IPS-18a (cell line): Measurements from ENCODE around the gene RNASE11.
"Not testable (repeated sequence)": the region's sequence is repeated elsewhere in the genome, so short reads cannot be mapped to it uniquely, and the experiment has no call there.

ENCODE experiments used
- H3K27ac ChIP-seq: one replicate; pipeline ENCODE4 v1.5.1; 2013; ENCODE audit warnings: low read length
- H3K27me3 ChIP-seq: one replicate; pipeline ENCODE4 v1.6.1; 2013; ENCODE audit warnings: mild to moderate bottlenecking, low read length; ENCODE audit not compliant: control insufficient read depth, insufficient read depth
- H3K36me3 ChIP-seq: one replicate; pipeline ENCODE4 v1.6.1; 2013; ENCODE audit warnings: low read depth, low read length; ENCODE audit not compliant: control insufficient read depth
- H3K4me1 ChIP-seq: one replicate; pipeline ENCODE4 v1.6.1; 2013; ENCODE audit warnings: low read depth, low read length; ENCODE audit not compliant: control insufficient read depth
- H3K4me3 ChIP-seq: one replicate; pipeline ENCODE4 v1.5.1; 2013; ENCODE audit warnings: low read length
- H3K9ac ChIP-seq: one replicate; pipeline ENCODE4 v1.6.1; 2013; ENCODE audit warnings: mild to moderate bottlenecking, low read length, moderate library complexity
- H3K9me3 ChIP-seq: one replicate; pipeline ENCODE4 v1.6.1; 2013; ENCODE audit warnings: low read depth, low read length; ENCODE audit not compliant: control insufficient read depth

Gene RNASE11

DNA sequence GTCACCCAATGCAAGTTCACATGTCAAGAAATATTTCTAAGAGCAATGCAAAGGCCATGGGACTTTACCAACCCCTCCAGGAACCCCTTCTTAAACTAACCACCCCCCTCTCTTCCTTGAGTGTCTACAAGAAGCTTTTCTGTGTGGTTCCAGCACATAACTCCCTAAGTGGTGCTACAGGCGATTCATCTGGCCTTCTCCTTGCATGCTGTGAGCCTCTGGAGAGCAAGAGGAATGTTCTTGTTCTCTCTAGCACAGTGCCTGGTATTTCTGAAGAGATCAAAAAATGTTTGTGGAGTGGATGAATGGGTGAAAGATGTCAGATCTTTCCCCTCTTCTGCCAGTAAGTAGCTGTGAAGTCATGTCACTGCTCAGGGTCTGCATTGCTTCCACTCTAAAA lies 9.3 kb upstream of the RNASE11 start:
- Histone ChIP-seq H3K36me3 (no peaks in the 10 kb centered on the region), H3K27me3 (no peaks in the 10 kb centered on the region), H3K4me3 (no peak overlapping the region)

DNA sequence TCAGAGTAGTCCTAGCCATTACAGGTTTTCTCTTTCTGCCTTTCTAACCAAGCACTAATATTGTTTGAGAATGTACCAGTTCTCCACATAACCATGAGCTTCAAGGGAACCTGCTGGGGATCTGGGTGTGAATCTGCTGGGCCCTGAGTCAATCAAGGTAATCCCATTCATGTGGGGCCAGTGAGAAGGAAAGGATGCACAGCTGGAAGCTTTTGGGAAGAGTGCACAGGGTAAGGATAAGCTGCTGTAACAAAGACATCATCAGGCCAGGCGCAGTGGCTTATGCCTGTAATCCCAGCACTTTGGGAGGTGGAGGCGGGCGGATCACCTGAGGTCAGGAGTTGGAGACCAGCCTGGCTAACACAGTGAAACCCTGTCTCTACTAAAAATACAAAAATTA lies 7.9 kb upstream of the RNASE11 start:
- not testable (repeated sequence) for H3K27me3 ChIP-seq, H3K36me3 ChIP-seq, H3K9me3 ChIP-seq, H3K27ac ChIP-seq, H3K9ac ChIP-seq, H3K4me1 ChIP-seq, H3K4me3 ChIP-seq

More for the DNA sequence above, 9.3 kb upstream of the RNASE11 start:
- H3K9ac ChIP-seq, result no peak overlapping the region
- H3K9me3 ChIP-seq, result no peaks in the 10 kb centered on the region
- no peaks in the 10 kb centered on the region for H3K4me1 ChIP-seq
- no peak overlapping the region for H3K27ac ChIP-seq

DNA sequence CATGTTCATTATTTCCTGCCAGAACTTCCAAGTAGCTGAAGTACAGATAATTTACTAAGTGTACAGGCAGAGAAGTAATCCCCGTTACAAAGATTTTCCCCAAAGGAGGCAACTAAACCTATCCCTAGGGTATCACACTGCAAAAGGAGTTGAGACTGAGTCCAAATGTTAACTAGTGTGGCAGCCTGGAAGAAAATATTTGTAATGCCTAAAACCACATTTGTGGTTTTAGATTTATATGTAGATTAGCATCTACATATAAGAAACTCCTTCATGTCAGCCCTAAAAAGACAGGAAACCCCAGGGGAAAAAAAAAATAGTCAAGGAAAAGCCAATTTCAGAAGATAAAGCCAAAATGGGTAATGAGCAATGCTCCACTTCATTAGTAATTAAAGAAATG lies 4.8 kb upstream of the RNASE11 start:
- Histone ChIP-seq H3K4me1 (no peaks in the 10 kb centered on the region), H3K4me3 (no peak overlapping the region), H3K27me3 (no peaks in the 10 kb centered on the region), H3K9ac (no peak overlapping the region), H3K9me3 (no peaks in the 10 kb centered on the region), H3K27ac (no peak overlapping the region), H3K36me3 (no peaks in the 10 kb centered on the region)

DNA sequence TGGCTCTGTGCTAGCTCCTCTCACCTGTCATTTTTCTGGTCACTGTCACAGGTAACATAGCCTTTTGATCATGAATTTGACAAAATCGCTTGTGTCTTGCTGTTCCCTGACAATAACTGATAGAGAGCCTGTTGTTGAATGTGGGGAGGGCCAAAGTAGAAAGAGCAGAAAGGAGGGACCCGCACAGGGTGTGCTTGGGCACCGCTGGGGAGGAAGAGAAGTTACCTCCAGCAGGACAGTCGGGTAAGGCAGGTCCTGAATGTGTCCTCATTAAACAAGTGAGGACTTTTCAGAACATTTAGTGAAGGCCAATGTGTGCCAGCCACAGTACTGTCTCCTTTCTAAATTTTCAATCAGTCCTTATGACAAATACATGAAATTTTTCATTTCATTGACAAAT lies 3.4 kb upstream of the RNASE11 start, which contains the start of gene RNASE12:
RNASE12 (minus strand) TSS at position 142 of the 400 bp plus-strand sequence. CDS start 653 bp downstream, outside the sequence.
- H3K9me3 ChIP-seq, result no peaks in the 10 kb centered on the region
- no peak within 1 kb of the TSS for H3K9ac ChIP-seq

DNA sequence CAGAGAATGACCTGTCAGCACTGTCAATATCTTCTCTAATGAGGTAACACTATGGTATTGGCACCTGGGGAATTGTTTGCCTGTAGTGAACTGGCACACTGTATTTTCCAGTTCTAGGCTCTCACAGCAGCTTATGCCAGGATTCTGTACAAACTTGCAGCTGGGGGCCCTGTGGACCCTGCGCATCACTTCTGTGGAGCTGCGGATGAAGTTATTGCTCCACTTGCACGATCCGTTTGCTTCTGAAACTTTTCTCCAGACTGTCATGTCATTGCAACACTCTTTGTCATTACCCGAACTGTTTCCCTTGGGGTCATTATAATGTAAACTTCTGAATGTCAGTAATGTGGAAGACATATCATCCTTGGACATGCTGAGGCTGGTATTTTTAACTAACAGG lies 3.9 kb downstream of the RNASE11 start:
- no peaks in the 10 kb centered on the region for H3K9me3 ChIP-seq
- H3K9ac ChIP-seq, result no peak overlapping the region
- peaks cover 32% of the 10 kb centered on the region for H3K4me1 ChIP-seq
- H3K27me3 ChIP-seq, result no peaks in the 10 kb centered on the region
- H3K27ac ChIP-seq, result no peak overlapping the region
- no peaks in the 10 kb centered on the region for H3K36me3 ChIP-seq
- no peak overlapping the region for H3K4me3 ChIP-seq

More for the DNA sequence above, 3.4 kb upstream of the RNASE11 start, which contains the start of gene RNASE12:
- Histone ChIP-seq H3K36me3 (no peaks in the 10 kb centered on the region), H3K27me3 (no peaks in the 10 kb centered on the region), H3K4me1 (no peaks in the 10 kb centered on the region), H3K27ac (no peak within 1 kb of the TSS), H3K4me3 (no peak within 1 kb of the TSS)

DNA sequence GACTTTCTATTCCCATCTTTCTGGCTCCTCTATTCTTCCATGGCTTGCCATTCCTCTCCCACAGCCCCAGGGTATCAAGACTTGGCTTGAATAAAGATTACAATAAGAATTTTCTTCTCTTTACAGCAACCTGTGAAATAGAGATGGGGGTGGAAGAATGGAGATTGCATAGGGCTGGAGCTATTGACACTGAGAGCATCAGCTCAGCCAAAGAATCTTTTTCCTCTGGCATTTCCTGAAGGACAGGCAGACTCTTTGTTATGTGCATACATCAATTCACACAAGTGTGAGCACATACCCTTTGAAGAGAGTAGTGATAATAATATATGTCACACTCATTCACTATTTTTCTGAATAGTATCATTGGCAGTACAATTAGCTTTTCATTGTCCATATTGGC lies 4.7 kb downstream of the RNASE11 start:
- no peak overlapping the region for H3K9ac ChIP-seq
- no peaks in the 10 kb centered on the region for H3K36me3 ChIP-seq
- no peaks in the 10 kb centered on the region for H3K27me3 ChIP-seq
- peaks cover 39% of the 10 kb centered on the region for H3K4me1 ChIP-seq
- no peak overlapping the region for H3K4me3 ChIP-seq
- H3K9me3 ChIP-seq, result no peaks in the 10 kb centered on the region
- no peak overlapping the region for H3K27ac ChIP-seq

DNA sequence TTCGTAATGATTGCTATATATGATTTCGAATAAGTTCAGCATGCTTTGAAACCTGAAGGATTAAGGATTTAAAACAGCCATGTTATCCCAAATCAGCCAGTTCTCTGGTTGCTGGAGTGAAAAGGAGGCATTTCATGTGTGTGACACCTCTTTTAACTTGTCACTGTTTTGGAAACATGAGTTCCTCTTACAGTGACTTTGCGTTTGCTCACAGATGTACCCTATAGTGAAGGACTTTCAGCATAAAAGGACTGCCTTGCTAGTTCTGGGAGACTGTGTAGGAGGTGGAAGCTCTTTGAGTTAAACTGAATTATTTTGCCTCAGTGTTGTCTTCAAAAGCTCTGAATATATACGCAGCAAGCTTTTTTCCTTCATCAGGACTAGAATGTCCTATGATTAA lies 7.6 kb downstream of the RNASE11 start:
- H3K27me3 ChIP-seq, result no peaks in the 10 kb centered on the region
- H3K36me3 ChIP-seq, result no peaks in the 10 kb centered on the region
- H3K9me3 ChIP-seq, result no peaks in the 10 kb centered on the region
- no peak overlapping the region for H3K27ac ChIP-seq
- H3K4me3 ChIP-seq, result no peak overlapping the region
- H3K4me1 ChIP-seq, result peaks cover 50% of the 10 kb centered on the region
- no peak overlapping the region for H3K9ac ChIP-seq

DNA sequence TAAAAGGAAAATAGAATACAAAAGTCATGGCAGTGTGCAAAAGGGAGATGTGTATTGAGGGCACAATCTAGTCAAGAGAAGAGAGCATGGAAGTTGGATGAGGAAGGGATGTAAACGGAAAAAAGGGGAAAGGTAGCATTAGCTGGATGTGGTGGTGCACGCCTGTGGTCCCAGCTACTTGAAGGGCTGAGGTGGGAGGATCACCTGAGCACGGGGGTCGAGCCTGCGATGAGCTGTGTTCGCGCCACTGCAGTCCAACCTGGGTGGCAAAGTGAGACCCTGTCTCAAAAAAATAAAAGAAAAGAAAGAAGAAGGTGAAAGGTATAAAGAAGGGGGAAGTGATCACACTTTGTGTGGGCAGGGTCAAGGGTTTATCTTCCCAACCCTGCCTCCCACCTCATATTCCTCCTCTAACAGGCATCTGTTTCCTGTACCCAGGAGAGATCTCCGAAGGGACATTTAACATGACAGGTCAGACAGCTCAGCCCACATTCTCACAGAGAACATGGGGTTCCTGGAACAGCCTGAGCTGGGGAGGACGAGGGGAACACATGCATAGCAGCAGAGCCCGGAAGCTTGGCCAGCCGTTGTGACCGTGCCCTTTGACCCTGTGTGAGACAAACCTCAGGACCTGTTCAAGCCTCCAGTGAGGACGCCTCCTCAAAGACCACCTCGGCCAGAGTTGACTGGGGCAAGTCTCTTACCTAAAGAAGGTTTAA lies 8.9 kb downstream of the RNASE11 start:
- H3K27ac ChIP-seq, result peak overlapping the region; percentile 28
- peak overlapping the region; percentile 23 for H3K4me3 ChIP-seq
- H3K27me3 ChIP-seq, result no peaks in the 10 kb centered on the region
- H3K36me3 ChIP-seq, result no peaks in the 10 kb centered on the region
- no peak overlapping the region for H3K9ac ChIP-seq
- no peaks in the 10 kb centered on the region for H3K9me3 ChIP-seq
- H3K4me1 ChIP-seq, result peaks cover 48% of the 10 kb centered on the region

DNA sequence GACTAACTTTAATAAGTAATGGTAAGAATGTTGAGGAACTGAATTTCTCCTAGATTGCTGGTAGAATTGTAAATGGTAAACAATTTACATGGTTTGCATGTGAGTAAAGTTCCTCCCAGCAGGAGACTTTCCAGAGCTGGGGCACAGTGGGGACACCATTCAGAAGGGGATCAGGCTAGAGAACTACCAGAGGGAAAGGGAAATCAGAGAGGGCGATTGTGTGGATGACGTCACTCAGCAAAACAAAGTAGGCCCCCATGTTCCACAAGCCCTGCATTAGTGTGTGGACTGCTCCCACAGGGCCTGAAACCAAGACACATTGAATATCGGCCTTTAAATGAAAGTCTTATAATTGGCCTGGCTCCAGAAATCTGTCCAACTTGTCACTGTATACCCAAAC lies 9.5 kb downstream of the RNASE11 start:
- Histone ChIP-seq H3K27me3 (no peaks in the 10 kb centered on the region), H3K9me3 (no peaks in the 10 kb centered on the region), H3K27ac (peak overlapping the region; percentile 81), H3K9ac (no peak overlapping the region), H3K36me3 (no peaks in the 10 kb centered on the region), H3K4me1 (peaks cover 41% of the 10 kb centered on the region), H3K4me3 (peak overlapping the region; percentile 42)

DNA sequence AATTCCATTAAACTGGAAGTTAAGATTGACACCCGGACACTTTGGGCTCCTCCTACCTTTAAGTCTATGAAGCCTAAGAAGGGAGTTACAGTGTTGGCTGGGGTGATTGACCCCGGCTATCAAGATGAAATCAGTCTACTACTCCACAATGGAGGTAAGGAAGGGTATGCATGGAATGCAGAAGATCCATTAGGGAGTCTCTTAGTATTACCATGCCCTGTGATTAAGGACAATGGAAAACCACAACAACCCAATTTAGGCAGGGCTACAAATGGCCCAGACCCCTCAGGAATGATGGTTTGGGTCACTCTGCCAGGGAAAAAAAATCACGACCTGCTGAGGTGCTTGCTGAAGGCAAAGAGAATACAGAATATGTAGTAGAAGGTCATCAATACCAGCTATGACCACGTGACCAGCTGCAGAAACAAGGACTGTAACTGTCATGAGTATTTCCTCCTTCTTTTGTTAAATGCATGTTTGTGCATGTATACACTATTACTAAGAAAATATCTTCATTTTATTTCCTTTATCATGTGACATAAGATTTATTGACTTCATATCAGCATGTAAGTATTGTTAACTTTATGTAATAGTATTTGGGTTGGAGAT lies 15.3 kb downstream of the RNASE11 start:
- not testable (repeated sequence) for H3K9me3 ChIP-seq, H3K27me3 ChIP-seq, H3K4me3 ChIP-seq, H3K36me3 ChIP-seq, H3K9ac ChIP-seq, H3K4me1 ChIP-seq, H3K27ac ChIP-seq

DNA sequence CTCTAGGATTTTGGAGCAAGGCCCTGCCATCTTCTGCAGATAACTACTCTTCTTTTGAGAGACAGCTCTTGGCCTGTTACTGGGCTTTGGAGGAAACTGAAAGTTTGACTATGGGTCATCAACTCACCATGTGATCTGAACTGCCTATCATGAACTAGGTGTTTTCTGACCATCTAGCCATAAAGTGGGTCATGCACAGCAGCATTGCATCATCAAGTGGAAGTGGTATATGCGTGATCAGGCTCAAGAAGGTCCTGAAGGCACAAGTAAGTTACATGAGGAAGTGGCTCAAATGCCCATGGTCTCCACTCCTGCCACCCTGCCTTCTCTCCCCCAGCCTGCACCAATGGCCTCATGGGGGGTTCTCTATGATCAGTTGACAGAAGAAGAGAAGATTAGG lies 17.1 kb downstream of the RNASE11 start:
- H3K4me3 ChIP-seq, H3K27me3 ChIP-seq, H3K36me3 ChIP-seq: not testable (repeated sequence)

DNA sequence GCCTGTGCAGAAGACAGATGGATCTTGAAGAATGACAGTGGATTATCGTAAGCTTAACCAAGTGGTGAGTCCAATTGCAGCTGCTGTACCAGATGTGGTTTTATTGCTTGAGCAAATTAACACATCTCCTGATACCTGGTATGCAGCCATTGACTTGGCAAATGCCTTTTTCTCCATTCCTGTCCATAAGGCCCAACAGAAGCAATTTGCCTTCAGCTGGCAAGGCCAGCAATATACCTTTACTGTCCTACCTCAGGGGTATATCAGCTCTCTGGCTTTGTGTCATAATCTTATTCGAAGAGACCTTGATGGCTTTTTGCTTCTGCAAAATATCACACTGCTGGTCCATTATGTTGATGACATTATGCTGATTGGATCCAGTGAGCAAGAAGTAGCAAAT lies 17.9 kb downstream of the RNASE11 start:
- H3K9me3 ChIP-seq, H3K9ac ChIP-seq, H3K4me1 ChIP-seq, H3K27ac ChIP-seq, H3K4me3 ChIP-seq, H3K36me3 ChIP-seq, H3K27me3 ChIP-seq: not testable (repeated sequence)

More for the DNA sequence above, 17.1 kb downstream of the RNASE11 start:
- not testable (repeated sequence) for H3K9ac ChIP-seq, H3K4me1 ChIP-seq, H3K27ac ChIP-seq, H3K9me3 ChIP-seq
